ENCODE data around the gene FMN2.
"Not testable (repeated sequence)": the region's sequence is repeated elsewhere in the genome, so short reads cannot be mapped to it uniquely, and the experiment has no call there.

Gene FMN2

GRCh38 chr1:240148333-240148732, 56.6 kb downstream of the FMN2 start:
- no peak for DNase-seq

DNA sequence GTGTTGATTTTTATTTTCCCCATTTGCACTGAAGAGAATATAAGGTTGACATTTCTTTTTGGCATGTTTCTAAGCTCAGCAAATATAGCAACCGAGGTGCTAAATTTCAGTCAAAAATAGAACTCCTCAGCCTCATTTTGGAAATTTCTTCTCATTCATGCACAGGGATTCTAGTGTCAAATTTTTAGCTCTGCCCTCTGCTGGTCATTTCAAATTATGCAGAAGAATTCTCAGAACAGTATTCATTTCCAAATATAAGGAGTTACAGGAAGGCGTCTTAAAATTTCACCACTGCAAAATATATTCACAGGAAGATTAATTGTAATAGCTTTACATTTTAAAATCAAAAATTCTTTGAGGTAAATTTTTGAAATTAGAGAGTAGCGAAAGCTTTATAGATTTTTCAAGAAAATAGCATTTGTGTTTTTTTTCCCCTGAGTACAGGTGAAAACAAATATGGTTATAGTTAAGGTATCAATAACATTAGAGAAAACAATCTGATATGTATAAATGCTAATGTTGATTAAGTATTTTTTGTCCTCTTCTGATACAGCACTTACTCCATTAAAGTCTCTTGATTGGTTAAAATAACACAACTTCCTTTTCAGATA, 57.9 kb downstream of the FMN2 start:
- peak; percentile 18 for DNase-seq

- DNase-seq: no peak
Measured at GRCh38 chr1:240151136-240151735, 59.6 kb downstream of the FMN2 start.

- DNase-seq: no peak
Measured at GRCh38 chr1:240152611-240153297, 61.1 kb downstream of the FMN2 start.

DNA sequence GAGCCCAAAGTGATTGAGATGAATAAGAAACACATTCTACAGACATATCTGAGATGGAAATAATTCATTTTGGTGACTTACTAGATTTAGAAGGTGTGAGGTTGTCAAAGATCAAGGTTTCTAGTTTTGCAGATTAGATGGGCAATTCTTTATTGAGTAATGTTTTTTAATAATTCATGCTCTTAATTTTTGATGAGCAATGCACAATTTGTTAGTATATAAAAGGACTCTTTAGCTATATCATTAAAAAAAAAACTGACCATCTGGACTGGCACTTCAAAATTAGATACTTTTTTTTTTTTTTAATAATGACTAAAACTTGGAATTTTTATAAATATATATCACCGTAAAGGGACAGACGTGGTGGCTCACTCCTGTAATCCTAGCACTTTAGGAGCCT, 63.9 kb downstream of the FMN2 start:
- DNase-seq: no peak

GRCh38 chr1:240164742-240165141, 73.1 kb downstream of the FMN2 start:
- DNase-seq: no peak

DNA sequence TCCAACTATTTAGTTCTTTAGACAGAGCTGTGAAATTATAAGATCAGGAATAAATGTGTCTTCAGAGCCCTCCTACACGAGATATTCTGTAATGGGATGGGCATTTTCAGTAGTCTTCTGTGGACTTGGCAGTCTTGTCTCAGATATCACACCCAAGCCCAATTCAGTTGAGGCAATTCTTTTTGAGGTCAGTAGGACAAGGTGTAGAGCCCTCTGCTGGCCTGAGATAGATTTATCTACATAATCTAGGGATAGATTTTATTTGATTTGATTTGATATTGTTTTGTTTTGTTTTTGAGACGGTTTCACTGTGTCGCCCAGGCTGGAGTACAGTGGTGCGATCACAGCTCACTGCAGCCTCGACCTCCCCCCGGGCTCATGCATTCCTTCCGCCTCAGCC, 77.5 kb downstream of the FMN2 start:
- DNase-seq: no peak

DNA sequence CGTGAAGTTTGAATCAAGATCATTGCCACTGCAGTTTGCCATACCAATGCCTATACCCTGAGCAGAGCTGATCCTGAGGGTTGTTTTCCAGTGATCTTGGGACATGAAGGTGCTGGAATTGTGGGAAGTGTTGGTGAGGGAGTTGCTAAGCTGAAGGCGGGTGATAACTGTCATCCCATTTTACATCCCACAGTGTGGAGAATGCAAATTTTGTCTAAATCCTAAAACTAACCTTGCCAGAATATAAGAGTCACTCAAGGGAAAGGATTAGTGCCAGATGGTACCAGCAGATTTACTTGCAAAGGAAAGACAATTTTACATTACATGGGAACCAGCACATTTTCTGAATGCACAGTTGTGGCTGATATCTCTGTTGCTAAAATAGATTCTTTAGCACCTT, 78.6 kb downstream of the FMN2 start:
- DNase-seq: no peak

GRCh38 chr1:240170806-240171205, 79.1 kb downstream of the FMN2 start:
- no peak for DNase-seq

DNA sequence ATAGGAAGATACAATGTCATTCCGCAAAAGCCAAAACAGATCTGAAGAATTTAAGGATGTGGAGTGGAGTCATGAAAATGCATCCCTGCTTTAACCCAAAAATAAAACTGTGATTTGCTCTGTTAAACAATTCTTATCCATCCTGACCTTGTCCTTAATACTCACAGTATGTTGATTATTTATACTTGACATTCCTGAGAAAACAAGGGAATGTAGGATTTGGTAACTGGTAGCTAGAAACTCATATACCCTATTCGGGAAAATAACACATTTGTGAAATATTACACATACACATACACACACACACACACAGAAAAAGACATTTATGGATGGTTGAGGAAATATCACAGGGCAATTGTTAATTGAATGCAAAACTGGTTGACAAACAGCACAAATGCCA, 80.2 kb downstream of the FMN2 start:
- no peak for DNase-seq

DNA sequence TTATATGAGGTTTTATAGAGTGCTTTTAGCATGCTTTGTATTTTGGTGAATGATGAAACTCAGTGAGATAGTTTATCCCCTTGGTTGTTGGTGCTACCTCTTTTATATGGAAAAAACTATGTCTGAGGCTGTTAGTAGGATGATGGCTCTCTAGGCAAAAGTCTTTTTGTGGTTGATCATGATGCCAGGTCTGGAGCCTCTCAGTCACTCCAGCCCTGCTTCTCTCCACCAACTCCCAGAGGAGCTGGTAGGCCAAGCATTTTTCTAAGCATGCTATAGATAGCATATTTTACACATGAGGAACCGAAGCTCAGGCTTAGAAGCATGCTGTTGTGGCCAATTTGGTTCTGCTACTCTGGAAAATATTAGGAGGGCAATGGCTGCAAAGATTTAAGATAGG, 82.2 kb downstream of the FMN2 start:
- DNase-seq: no peak

GRCh38 chr1:240174734-240175133, 83.1 kb downstream of the FMN2 start:
- no peak for DNase-seq

GRCh38 chr1:240178366-240178765, 86.7 kb downstream of the FMN2 start:
- no peak for DNase-seq

DNA sequence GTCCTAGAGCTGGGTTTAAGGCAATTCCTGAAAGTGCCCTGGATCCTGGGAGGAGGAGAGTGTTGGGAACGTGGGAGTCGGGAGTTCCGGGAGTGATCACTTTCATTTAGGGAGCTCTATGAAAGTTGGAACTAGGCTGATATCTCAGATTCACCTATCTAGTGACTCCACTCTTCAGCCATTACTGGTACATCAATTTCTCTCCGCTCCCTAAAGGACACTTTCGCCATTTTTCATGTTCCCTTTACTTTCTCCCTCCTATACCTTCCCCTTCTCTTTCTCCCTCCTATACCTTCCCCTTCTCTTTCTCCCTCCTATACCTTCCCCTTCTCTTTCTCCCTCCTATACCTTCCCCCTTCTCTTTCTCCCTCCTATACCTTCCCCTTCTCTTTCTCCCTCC, 93.0 kb downstream of the FMN2 start:
- DNase-seq: not testable (repeated sequence)

DNA sequence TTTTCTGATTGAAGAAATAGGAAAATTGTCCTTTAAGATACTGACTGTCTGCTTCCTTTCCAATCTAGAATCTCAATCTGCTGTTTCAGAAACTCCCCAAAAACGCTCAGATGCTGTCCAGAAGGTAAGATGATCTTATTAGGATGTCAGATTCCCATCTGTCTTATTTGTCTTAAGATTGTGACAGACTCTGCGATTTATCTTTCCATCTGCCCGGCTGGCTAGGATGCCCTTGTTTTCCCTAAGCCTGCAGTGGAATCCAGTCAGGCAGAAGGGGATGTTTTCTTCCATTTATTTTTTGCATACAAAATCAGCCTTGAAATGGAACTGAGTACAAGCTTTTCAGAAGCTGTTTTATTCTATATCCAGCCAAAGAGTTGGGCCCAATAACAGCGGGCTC, 96.5 kb downstream of the FMN2 start:
- no peak for DNase-seq

DNA sequence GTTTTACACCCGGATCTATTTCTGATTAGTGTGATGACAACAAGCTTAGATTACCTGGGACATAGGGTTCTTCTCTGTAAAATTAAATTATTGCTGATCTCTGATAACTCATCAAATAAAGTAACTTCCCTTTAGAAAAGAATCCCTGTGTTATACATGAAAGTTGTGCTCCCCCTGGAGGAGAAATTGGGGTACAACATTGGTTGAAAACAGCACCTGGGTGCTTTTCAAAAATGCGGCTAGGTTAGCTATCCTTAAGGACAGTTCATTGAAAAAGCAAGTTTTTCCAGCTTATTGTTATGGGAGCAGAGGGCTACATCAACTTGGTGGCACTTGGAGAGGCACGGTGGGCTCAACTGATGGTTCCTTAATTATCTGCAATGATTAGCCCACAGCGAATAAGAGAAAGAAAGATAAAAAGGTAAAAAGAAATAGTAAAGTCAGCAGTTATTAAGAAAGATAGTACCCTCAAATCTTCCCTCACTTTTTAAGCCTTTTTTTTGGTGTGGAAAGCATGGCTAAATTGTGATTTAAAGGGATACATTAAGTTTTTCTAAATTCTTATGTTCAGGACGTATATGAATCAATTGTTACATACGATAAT, 97.8 kb downstream of the FMN2 start:
- DNase-seq: peak; percentile 46

- no peak for DNase-seq
Measured at GRCh38 chr1:240190881-240191401, 99.3 kb downstream of the FMN2 start.

- no peak for DNase-seq
Measured at GRCh38 chr1:240192851-240193250, 101.2 kb downstream of the FMN2 start.

GRCh38 chr1:240193679-240194078, 102.0 kb downstream of the FMN2 start:
- DNase-seq: no peak

- no peak for DNase-seq
Measured at GRCh38 chr1:240194120-240194519, 102.4 kb downstream of the FMN2 start.

DNA sequence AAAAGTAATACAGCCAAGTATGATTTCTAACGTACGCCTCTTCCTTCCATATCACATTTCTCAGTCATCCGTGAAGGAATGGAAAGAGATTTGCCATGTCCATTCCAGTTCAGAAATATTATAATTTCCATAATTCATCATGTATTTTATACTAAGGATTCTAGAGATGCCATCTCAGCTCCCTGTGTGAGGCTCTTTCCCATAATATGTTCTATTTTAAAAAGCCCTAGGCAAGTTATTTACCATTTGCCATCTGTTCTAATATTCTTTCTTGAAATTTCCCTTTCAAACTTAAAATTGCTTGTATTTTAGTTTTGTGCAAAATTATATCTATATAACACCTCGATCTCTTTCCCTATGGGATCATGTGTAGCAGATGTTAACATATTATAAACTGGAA, 106.7 kb downstream of the FMN2 start:
- no peak for DNase-seq

GRCh38 chr1:240199758-240200645, 108.3 kb downstream of the FMN2 start:
- DNase-seq: no peak

DNA sequence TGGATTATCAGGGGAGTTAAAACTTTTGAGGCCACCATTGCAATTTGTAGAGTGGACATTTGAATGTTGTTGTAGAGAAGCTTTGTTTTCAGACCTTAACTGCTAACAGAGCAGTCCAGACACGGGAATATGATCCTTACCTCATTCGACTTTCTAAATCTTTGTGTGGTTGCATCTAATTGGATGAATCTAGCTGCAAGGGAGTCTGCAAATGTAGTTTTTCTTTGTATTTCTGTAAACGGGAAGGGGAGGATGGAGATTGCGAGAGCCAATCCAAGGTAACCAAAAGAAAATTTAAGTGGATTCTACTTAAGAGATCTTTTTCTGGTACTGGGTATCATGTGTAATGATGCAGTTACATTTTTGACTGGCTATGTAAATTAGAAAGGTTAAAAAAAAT, 110.2 kb downstream of the FMN2 start:
- no peak for DNase-seq
